NOMO-1 (cell line): ENCODE measurements around the gene PPM1J.

Source experiments
- DNase-seq, 2 experiments: peaks; one replicate each; lab custom pipeline; 2025; ENCODE audit not compliant: unreplicated experiment in 2 of 2; lab: John Stamatoyannopoulos, UW

PPM1J gene

GRCh38 chr1:112689842-112690237 is 25.3 kb downstream of the PPM1J start:
- DNase-seq: no peak

DNA sequence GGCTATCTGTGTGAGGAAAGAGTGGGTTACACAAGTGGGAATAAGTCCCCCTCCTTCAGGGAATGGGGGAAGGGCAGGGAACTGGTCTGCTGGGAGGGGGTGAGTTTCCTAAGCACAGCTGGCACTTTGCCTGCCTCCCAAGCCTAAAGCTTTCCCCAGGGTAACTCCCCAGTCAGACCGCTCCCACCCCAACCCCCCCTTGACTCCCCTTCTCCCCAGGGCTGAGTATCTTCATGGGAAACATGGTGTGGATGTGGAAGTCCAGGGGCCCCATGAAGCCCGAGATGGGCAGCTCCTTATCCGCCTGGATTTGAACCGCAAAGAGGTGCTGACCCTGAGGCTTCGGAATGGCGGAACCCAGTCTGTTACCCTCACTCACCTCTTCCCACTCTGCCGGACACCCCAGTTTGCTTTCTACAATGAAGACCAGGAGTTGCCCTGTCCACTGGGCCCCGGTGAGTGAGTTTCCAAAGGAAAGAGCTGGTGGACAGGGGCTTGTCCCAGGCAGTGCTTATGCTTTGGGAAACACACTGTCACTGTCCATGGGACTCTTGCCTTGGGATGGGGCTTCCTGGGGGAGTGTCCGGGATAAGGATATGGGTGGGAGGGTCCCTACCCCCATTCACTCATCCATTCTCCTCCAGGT is 25.8 kb downstream of the PPM1J start:
- no peak for DNase-seq

DNA sequence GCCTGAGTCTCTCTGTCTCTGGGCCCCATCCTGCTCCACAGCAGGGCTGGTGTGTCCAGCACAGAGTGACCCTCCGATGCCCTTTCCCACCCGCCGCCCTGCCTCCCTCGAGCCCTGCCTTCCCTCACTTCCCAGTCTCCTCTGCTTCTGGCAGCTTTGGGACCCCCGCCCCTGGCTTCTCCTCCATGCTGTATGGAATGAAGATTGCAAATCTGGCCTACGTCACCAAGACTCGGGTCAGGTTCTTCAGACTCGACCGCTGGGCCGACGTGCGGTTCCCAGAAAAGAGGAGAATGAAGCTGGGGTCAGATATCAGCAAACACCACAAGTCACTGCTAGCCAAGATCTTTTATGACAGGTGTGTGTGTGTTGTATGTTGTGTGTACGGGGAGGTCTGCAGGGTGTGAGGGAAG is 26.3 kb downstream of the PPM1J start:
- no peak for DNase-seq

DNA sequence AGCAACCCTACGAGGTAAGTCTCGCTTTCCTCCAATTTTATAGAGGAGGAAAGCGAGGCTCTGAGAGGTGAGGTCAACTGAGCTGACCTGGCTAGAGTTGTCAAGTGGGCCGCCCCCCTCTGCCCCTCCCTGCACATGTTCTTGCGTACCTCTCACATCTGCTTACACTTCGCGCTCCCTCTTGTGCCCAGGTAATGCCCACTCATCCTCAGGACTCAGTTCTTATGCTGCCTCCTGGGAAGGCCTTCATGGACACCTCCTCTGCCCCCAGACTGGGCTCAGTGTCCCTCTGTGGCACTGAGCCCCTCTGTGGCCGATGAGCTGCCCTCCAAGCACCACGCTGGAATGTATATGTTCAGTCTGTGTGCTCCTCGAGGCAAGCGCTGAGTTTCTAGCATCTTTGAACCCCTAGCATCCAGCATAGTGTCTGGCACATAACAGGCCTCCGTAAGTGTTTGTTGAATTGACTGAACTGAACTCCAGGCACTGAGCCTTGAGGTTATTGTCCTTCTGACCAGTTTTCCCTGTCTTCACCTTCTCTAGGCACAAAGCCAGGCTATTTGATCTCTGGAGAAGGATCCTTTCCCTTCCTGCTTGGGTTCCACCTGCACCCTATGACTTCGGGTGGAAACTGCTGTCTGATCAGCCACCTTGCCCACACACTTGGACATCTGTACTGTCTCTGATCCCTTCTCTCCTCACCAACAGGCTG is 27.2 kb downstream of the PPM1J start:
- DNase-seq: no peak

GRCh38 chr1:112687361-112687760 is 27.8 kb downstream of the PPM1J start:
- DNase-seq: no peak

GRCh38 chr1:112686835-112687234 is 28.3 kb downstream of the PPM1J start:
- DNase-seq: no peak

DNA sequence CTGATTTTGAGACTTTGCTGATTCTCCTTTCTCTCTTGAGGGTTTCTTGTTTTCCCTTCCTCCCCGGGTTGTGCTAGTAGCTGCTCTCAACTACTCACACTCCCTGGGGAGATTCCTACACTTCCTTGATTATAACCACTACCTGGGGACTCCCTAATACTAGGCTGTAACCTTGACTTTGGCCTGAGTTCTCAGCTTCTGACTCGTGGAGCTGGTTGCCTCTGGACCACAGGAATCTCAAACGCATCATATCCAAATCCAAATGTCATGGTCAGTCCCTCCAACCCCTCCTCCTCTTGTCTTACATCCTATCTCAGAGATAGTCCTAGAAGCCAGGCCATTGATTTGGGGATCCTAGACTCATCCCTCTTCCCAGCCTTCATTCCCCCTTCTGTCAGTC is 28.7 kb downstream of the PPM1J start:
- no peak for DNase-seq

- DNase-seq: no peak
Observed at GRCh38 chr1:112685913-112686312, 29.2 kb downstream of the PPM1J start.

DNA sequence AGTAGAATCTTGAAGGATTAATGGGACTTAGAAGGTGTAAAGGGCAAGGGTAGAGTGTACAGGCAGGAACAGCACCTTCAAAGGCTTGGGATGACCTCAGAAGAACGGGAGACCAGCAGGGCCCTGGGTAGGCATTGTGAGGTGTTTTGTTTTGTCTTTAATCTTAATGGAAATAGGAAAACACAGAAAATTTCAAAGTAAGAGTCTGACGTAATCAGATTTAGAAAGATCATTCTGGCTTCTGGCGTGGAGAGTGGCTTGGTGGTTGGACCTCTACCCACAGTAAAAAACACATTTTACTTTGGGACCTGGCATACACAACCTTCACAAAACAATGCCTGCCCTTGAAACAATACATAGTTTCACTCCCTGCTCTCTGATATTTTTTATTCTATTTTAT is 36.5 kb downstream of the PPM1J start:
- DNase-seq: no peak

DNA sequence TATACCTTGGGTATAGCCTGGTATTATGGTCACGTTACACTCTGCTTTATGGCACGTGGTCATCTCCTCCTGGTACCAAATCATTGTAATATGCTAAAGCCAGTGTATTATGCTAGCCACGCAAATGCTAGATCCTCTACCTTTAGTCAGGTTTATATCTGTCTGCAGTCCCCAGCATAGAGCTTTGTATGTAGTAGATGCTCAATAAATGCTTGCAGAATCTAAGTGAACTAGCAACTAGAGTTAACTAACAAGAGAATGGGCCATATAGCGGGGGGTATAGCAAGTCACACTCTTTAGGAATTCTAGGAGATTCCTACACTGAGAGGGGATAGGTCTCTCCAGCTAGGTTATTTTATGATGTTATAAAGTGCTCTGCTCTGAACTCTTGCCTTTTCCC is 37.6 kb downstream of the PPM1J start:
- no peak for DNase-seq

DNA sequence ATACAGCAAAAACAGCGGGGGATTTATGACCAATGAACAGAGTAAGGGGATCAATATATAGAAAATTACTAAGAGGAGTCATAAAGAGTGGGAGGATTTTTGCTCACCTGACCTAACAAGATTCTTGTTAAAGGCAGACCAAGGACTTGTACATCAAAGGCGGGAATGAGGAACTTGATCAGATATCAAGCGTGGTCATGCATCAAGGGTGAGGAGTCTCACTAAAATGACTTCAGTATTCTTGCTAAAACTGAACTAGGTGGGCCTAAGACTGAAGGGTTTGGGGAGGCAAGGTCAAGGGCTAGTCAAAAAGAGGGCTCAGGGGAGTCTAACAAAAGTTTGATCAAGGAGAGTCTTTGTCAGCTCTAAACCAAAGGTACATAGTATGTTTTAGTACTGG is 38.6 kb downstream of the PPM1J start:
- DNase-seq: no peak

- DNase-seq: no peak
Observed at GRCh38 chr1:112675728-112676381, 39.3 kb downstream of the PPM1J start.

- peak in 1 of 2 experiments; percentile 48 for DNase-seq
Observed at GRCh38 chr1:112674986-112675727, 40.0 kb downstream of the PPM1J start.

GRCh38 chr1:112674440-112674985 is 40.6 kb downstream of the PPM1J start, which contains the start of gene MOV10:
MOV10 (plus strand) TSS chr1:112674659; CDS start chr1:112674913, 254 bp downstream.
- DNase-seq: peak; percentile 68 to 77

- DNase-seq: peak in 1 of 2 experiments; percentile 58
Observed at GRCh38 chr1:112673592-112674439, 41.3 kb downstream of the PPM1J start.

GRCh38 chr1:112672842-112673241 is 42.3 kb downstream of the PPM1J start:
- no peak for DNase-seq

- DNase-seq: no peak
Observed at GRCh38 chr1:112672009-112672408, 43.1 kb downstream of the PPM1J start.

- no peak for DNase-seq
Observed at GRCh38 chr1:112666946-112667345, 48.2 kb downstream of the PPM1J start.

DNA sequence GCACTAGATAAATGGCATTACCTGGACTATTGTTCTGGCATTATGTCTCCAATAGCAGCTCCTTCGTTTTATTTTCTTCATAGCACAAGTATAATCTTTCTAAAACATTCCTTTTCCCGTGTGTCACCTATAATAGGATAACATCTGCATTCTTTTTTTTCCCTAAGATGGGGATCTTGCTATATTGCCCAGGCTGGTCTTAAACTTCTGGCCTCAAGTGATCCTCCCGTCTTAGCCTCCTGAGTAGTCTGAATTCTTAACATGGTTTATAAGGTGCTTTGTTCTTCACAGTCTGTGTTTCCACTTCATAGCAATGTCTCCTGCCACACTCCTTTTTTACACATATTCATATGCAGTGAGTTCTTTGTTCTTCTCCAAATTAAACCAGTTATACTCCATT is 49.3 kb downstream of the PPM1J start:
- no peak for DNase-seq
